Stimulated activated CD4-positive, alpha-beta T cell treated with anti-CD3 and anti-CD28 coated beads, Interleukin-1b, Interleukin-23, amount 100 ng/mL, for 24 hours (primary cell): ENCODE data around the gene TBX3.

ENCODE experiments used
- DNase-seq, 4 experiments: peaks; one replicate each; pipeline ENCODE4 v3.0.0-alpha.2; 2020; ENCODE audit warnings: low read depth in 4 of 4, low spot score in 1 of 4

TBX3 gene

DNA sequence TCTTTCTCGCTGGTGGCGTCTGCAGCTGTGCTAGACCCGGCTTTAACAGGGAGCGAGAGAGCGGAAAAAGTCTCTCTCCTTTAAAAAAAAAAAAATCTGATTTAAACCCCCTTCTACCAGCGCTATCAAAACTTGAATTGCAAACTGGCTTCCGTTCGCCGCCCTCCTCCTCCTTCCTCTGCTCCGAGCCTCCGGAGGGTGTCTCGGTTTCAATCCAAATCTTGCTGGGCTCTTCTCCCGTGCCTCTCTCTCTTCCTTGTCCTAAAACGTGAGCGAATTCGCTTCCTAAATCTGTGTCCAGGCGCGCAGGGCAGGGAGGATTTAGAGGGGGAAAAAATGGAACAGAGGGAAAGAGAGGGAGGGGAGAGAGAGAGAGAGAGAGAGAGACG lies 272 bp downstream of the TBX3 start:
- no peak for DNase-seq

DNA sequence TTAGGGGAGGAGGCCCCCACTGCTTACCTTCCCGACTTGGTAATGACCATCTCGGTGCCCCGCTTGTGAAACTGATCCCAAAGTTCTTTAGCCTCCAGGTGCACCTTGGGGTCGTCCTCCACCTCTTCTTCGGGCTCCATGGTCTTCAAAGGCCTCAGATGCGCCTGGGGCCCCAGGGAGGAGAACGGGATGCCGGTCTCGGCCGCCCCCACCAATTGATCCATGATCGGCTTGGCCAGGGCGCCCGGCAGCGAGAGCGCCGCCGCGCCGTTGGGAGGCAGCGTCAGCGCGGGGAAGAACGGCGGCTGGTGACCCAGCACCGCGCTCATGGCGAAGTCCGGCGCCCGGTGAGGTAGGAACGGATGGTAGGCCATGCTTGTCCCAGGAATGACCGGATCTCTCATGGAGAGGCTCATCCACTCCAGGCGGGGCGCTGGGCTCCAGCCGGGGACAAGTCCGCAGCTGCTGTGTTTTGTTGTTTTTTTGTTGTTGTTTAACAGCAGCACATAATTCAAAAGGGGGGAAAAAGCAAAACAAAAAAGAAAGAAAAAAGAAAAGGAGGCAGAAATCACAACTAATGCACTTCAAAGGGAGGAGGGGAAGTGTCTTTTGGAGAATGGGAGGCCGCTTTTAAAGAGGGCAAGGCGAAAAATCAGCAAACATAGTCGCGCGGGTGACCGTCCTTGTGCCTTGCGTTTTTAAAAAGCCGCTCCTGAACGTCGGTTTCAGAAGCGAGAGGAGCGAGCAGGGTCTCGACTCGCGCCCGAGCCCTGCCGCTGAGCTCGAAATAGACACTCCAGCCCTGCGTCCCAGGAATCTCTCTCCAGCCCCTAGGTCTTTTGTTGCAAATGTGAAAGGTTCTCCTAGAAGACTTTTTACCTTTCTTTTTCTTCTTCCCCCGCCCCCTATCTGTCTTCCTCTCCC lies 928 bp downstream of the TBX3 start:
- DNase-seq, result no peak

DNA sequence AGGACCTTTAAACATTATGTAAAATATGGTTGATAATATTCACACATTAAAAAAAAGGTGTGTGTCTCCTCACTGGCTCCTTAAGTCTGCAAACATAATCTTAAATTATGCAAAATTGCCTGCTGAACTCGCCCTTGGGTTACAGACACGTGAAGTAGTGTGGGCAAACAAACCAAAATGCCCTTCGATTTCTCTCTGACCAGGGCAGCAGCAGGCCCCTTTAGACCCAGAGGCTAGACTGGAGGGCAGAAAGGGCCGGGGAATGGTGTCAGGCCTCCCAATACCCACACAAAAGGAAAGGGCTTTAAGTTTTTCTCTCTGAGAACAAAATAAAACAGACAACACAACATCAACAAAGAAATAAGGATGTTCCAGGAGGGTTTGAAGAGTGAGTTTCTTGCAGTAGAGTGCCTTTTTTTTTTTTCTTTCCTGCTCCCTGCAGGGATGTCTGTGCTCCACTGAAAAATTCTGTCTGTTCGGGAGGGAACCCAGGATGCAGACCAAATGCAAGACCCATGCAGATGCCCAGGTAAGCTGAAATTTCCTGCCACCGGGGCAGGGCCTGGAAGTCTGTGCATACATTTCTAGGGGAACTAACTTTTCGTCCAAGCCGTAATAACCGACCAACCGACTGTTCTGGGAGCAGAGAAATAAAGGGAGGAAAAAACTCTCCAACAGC lies 1.7 kb downstream of the TBX3 start:
- no peak for DNase-seq

DNA sequence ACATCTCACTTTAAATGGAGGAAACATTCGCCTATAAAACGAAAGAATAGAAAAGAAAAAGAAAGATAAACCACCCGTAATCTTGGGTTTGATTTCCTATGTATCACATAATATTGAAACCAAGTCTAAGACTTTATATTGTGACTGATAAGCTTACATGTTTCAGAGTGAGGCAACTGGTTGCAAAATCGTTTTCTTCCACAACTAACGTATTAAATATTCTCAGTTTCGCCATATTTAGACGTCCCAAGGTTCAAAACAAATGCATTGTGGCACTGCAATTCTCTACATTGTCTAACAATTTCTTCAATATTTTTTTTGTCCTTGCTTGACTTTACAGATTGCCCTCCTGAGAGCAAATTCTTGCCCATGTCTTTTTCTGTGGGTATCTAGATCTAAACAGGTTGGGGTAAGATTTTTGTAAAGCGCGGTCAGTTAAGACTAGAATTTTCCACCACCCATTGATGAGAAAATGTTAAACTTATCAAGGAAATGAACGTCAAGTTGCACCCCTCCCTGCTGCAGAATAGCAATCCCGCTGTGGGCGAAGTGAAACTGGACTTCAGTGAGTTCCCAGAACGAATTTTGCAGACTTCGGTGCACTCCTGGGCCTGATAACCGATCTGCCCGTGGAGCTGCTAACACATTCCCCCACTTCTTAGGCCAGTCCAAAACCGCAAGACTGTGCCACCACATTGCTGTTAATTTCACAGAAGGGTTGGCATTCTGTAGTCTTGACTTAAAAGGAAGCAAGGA lies 2.7 kb downstream of the TBX3 start:
- no peak for DNase-seq

DNA sequence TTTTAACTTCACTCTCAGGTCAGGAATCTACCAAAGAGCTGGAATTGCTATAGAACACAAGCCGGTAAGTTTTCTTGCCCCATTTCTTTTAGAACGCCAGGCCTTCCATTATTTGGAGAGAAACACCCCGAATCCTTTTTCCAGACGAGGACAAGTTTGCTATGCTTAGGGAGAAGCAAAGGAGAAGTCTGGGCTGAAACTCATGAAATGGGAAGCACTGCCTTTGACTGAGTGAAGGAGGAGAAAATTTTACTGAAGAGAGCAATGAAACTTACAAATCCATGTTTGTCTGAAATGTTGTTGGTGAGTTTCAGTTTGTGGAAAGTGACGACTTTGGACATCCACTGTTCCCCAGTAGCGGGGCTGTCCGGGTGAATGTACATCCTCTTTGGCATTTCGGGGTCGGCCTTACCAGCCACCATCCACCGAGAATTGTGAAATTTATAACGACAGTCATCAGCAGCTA lies 3.3 kb downstream of the TBX3 start:
- no peak for DNase-seq

DNA sequence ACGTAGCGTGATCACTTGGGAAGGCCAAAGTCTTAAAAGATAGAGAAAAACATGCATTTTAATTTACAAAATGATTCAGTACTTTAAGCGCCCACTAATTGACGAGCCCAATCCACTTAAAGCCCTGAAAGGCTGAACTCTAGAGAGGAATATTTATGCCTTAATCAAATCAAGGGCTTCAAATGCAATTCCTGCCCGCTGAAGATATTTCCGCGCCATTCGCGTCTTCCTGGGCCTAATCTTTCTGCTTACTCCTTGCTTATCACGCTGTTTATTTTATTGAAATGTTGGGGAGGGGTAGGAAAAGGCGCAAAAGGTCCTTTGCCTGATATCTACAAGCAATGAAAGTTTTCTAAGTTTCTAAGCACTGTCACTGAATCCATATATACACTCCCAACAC lies 4.0 kb downstream of the TBX3 start:
- DNase-seq, result no peak

DNA sequence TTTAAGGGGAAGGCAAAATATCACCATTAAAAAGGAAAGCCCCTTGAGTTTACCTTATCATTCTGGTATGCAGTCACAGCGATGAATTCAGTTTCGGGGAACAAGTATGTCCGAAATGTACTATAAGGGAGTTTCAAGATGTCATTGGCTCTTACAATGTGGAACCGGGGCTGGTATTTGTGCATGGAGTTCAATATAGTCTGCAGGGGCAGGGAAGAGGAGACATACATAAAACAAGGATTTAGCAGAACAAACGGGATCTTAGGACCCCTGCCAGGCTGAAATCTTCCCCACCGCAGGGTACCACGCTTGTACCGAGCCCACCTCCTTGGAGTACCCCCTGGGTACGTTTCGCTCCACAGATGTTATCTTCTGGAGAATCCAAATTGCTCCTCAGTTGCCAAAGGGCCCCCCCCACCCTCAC lies 4.5 kb downstream of the TBX3 start:
- no peak for DNase-seq

DNA sequence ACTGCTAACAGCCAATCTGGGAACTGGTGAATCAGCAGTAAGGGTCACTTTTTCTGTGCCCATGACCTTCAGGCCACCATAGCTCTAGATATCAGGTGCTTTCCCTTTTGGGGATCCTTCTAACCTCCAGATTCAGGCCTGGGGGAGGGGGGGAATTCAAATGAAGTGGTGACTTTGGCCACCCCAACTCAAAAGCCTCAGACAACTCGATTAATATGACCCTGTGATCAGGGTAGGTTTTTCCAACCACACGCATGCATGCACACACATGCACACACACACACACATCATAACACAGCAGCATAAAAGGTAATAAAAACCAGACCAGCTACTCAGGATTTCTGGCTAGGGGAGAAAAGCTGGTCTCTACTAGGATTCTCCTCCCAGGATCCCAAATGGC lies 5.3 kb downstream of the TBX3 start:
- DNase-seq, result no peak

DNA sequence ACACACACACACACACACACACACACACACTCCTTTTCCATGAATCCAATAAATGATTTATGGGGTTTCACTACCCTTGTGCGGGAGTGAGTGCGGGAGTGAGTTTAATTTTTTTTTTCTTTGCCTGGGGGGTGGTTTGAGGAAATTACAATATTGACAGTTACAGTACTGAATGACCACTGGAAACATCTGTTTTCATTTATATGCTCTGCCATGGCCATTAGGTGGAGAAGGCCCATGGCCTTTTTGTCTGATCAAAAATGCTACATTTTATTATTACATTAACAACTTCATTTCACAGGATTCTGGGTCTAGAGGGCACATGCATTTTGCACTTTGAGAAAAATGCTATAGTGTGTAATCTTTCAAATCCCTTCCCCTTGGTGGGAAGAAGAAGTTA lies 5.9 kb downstream of the TBX3 start:
- no peak for DNase-seq

DNA sequence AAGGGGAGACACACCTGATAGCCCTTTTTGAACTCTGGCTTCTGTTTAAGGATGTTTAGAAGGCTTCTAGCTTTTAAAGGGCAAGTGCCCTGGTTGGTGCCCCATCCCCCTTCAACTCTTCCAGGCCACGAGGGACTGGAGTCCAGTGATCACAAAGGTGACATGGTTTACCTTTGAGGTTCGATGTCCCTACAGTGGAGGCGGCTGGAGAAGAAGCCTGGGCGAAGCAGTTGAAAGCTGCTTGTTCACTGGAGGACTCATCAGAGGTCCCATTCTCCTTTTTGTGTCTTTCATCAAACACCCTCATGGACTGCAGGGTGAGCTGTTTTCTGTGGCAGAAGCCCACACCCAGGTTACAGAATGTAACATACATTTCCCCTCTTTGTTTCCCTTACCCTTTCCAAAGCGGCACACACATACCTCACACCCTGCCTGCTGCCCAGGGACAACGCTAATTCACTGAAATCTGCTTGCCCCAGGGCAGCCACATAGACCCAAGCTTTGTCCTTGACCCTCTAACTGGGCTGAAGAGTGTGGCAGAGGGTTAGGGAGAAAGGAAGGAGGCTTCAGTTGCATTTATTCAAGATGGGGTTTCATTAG lies 7.7 kb downstream of the TBX3 start:
- DNase-seq, result no peak

DNA sequence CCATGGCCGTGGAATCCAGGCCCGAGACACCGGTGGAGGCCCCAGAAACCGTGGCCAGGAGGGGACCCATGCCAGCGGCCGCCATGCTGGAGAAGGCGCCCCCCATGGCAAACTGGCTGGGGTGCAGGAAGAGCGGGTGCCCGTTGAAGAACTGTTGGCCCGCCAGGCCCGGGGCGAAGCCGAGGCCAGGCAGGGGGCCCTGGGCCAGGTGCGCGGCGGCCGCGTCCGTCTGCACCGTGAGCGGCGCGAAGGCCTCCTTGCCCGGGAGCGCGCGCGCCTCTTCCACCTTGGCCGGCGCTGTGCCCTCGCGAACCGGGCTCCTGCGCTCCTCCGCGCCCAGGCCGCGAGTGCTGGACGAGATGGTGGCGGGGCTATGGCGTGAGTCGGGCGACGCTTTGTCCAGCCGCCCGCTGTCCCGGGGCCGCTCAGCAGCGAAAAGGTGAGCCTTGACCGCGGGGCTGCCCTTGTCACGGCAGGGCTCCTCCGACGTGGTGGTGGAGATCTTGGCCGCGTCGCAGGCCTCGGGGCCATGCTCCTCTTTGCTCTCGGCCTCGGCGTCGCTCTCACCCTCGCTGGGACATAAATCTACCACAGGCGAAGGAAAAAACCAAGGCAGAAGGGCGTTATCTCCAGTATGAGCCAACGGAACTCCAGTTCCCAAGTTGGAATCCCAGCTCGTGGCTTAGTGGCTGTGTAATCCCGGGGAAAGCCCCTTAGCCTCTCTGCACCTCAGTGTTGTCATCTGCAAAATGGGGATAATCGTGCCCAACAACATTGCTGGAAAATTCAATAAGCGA lies 9.5 kb downstream of the TBX3 start:
- no peak for DNase-seq

DNA sequence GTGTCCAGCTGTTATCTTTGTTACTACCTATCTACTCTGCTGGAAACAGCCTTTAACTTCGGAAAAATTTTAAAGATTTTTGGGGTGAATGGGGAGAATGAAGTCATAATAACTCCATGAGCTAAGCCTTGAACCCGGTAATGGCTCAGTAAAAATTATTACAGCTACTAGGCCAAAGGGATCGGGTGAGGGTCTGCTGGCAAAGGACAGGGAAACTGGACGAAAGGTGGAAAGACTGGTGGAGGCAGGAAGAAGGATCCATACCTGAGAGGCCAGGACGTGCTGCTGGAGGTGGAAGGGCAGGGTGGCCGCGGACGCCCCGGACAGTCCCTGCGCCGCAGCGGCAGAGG lies 10.1 kb downstream of the TBX3 start:
- DNase-seq, result no peak

DNA sequence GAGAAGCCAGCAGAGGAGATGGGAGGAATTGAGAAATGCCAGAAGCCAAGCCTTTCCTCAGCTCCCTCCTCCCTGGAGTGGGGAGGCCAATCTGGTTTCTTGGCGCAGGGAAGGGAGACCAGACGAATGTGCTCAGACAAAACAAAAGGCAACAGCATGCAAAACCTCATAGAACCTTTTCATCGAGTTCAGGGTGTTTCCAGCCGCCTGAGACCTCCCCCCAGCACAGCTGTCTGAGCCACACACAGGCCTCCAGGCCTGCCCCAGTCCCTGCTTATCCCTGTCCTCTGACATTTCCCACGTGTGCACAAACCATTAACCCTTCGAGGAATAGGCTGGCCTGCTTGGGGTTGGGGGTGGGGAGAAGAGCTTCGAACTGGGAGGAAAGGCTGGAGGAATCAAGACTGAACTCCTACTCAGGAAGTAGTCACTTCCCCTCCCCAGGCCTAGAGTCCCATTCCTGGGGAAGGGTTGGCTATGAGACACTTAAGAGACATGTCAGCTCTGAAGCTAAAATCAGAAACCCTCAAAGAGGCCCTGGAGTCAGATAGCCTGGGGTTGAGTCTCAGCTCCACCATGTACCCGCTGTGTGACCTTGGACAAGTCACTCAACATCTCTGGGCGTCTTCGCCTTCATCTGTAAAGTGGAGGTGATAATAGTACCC lies 10.7 kb downstream of the TBX3 start:
- no peak for DNase-seq

DNA sequence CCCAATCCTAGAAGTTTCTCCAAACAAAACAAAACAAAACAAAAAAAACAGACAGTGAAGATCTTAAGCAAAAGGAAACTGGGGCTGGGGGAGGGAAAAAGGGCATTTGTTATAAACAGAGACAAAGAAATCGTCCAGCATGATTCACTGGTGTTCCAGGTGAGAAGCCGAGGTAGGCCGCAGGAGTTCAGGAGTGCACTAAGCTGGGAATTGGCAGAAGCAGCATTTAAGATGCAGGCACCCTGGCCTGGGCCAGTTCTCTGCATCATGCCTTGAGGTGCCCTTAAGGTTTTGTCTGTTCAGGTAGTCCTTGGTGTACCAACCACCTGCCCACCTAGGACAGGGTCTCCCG lies 11.2 kb downstream of the TBX3 start:
- DNase-seq, result no peak

DNA sequence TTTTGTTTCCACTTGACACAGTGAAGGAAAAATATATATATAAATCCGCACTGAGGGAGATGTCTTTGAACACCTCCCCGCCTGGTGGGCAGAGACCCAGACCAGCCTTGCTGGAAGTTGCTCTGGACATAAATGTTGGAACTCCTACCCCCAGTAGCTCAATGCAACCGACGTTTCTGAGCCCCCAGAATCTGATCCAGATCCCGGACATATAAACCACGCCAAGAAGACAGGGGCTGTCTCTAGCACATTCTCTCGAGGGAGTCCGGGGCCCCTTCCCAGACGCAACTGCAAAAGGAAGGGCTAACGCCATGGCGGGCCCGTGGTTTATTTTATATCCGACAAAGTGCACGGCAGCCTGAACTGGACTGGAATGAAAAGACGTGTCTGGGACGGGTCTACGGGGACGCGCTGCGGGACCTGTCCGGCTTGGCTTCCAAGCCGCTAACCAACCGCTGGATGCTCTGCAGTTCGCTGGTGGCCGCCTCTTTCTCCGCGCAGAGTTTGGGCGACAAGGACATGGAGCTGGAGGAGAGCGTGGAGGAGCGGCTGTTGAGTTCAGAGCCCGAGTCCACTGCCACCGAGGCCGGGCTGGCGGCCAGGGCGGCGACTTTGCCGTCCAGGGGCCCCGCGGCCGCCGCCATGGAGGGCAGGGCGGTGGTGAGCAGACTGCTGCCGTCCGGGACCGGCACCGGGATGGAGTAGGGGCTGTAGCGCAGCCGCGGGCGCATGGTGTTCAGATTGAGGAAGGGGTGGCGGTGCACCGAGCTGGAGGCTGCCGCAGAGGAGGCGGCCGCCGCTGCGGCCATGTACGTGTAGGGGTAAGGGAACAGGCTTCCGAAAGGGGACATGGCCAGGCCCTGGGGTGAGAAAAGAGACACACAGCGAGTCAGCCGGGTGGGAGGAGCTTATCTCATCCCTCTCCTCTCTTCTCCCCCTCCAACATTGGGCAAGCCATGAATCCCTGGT lies 12.2 kb downstream of the TBX3 start:
- DNase-seq, result no peak

DNA sequence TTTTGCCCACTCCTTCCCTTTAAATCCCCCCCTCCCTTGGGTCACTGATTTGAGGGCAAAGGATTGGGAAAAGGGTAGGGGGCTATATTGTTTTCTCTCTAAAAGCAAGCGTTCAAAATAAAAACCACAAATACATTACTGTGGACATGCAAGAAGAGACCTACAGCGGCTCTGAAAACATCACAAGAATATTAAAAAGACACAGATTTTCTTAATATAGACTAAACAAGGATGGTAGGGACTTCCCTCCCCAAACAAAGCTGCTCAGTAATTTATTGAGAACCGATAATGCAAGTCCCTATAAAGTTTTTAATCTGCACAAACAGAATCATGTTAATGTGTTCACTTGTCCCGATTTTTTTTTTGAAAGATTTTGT lies 12.9 kb downstream of the TBX3 start:
- no peak for DNase-seq

DNA sequence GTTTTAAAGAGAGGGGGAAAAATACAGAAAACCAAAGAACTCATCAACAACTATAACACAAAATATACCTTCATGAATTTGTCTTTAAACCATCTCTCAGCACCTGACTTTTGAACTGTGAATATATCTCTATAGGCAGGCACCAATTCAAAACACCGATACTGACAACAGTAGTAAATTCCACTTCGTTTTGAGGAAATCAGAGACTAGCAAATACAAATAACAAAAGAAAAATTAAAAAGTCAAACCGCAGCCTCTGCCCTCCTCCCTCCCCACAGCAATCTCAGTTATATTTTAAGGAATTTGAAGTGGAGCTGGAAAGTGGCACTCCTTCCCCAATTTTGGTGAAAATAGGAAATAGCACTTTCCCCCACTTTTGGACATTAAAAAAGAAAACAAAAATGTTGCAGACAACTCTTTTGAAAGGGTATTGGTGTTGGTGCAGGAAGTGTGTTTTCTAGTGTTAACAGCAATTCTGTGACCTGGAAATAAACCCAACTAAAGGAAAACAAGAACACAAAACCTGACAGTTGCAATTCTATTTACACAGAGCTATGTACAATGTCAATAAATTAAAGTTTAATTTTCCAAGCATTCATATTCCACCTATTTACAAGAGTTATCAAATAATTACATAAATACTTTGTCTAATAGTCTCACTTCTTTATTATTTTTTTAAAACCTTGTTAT lies 13.5 kb downstream of the TBX3 start:
- DNase-seq, result no peak
